ENCODE data around the gene MED29. TPM values are rescaled to one million over a fixed set of nuclear protein-coding genes. Genes with fewer than 3 reads are reported as not detected.

The MED29 gene
- total and polyA plus RNA-seq, 2 experiments from 2014 or later = 43.8 to 59.6 TPM

DNA sequence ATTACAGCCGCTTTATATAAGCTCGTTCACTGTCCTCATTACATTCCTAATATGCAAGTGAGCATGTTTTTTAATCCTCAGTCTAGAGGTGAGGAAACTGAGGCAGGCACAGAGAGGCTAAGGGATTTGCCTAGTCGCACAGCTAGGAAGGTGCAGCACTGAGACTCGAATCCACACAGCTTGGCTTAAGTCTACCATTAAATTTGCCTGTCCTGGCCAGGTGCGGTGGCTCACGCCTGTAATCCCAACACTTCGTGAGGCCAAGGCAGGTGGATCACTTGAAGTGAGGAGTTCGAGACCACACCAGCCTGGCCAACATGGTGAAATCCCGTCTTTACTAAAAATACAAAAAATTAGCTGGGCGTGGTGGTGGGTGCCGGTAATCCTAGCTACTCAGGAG, 36.5 kb downstream of the MED29 start:
- Histone ChIP-seq H3K9me3 (ENCODE audit: low read depth) (no peaks in the 10 kb centered on the region), H3K4me1 (ENCODE audit: low read depth) (peaks cover 10% of the 10 kb centered on the region), H3K27me3 (no peaks in the 10 kb centered on the region), H3K36me3 (peaks cover 8% of the 10 kb centered on the region), H3K4me3 (no peak overlapping the region), H3K27ac (peak overlapping the region; percentile 96)
- TF ChIP-seq, protein P1, sequence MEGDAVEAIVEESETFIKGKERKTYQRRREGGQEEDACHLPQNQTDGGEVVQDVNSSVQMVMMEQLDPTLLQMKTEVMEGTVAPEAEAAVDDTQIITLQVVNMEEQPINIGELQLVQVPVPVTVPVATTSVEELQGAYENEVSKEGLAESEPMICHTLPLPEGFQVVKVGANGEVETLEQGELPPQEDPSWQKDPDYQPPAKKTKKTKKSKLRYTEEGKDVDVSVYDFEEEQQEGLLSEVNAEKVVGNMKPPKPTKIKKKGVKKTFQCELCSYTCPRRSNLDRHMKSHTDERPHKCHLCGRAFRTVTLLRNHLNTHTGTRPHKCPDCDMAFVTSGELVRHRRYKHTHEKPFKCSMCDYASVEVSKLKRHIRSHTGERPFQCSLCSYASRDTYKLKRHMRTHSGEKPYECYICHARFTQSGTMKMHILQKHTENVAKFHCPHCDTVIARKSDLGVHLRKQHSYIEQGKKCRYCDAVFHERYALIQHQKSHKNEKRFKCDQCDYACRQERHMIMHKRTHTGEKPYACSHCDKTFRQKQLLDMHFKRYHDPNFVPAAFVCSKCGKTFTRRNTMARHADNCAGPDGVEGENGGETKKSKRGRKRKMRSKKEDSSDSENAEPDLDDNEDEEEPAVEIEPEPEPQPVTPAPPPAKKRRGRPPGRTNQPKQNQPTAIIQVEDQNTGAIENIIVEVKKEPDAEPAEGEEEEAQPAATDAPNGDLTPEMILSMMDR (IDR thresholded peaks at IDR 0.05; ENCODE audit: low read depth, low read length) = no peak
- DNase-seq (ENCODE audit: low read depth in 1 of 2, low spot score in 1 of 2) = no peak

DNA sequence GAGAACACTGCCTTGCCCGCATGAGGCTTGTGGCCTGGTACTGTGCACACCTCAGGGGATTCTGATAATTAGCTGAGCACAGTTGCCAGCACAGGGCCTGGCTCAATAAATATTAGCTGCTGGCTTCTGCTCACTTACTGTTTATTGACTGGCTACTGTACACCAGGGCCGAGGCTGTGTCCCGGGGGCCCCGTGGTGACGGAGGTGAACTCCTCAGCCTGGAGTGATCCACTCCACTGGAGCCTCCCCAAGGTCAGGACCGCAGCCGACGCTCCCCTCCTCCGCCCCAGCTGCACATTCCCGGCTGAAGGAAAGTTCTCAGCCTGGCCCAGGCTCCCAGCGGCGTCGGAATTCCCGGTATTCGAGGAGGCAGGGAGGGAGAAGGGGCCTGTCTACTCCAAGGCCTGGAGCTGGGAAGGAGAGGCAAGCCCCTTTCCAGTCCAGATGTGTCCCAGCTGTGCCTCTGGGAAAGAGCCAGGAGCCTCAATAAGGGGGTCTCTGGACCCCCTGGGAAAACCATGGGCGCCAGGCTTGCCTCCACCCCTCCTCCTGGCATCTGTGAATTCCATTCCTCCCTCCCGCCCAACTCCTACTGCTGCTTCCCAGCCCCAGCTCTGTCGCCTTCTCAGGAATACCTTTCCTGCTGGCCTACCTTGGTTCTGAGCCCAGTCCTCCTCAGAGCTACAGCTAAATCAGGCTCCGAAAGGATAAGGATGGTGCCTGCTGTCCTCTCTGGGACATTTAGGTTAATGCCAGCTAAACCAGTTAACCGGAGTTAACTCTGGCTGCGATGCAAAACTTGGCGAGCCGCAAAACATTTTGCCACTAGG, 37.3 kb downstream of the MED29 start:
- Histone ChIP-seq H3K27me3 (no peaks in the 10 kb centered on the region), H3K4me1 (ENCODE audit: low read depth) (peaks cover 10% of the 10 kb centered on the region), H3K36me3 (peaks cover 13% of the 10 kb centered on the region), H3K4me3 (no peak overlapping the region), H3K9me3 (ENCODE audit: low read depth) (no peaks in the 10 kb centered on the region), H3K27ac (peak overlapping the region; percentile 96)
- TF ChIP-seq, protein P1 (IDR thresholded peaks at IDR 0.05; ENCODE audit: low read depth, low read length) = no peak
- peak; percentile 92 to 96 for DNase-seq (ENCODE audit: low read depth in 1 of 2, low spot score in 1 of 2)

DNA sequence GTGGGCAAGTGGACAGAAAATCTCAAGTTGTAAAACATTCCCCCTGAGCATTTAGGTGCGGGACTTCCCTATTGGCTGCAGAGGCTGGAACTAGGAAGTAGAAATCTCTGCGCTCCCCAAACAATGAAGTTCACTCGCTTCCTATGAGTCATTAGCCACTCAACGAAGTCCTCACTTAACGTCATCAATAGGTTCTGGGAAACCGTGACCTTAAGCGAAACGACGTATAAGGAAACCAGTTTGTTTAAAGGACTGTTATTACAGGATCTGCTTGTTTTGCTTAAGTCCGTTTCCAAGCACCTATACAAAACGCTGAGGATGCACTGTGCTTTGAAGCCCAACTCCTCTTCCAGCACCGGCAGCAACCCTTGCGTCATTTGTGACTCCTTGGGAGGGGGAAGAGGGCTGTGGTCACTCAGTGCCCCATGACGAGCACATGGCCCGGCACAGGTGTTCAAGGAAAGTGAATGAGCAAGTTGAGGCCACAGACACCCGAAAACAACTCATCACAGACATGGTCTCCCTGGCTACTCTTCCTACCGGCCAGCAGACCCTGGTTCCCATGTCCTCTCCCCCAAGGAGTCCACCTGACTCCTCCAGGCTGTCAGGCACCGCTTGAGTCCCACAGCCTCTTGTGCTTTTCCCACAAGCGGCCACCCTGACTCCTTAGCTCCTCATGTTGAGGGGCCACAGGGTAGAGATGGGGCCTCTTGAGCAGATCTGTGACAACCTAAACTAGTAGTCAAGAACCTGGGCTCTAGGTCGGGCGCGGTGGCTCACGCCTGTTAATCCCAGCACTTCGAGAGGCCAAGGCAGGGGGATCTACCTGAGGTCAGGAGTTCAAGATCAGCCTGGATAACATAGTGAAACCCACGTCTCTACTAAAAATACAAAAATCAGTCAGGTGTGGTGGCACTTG, 39.8 kb downstream of the MED29 start:
- TF ChIP-seq, protein P1 (IDR thresholded peaks at IDR 0.05; ENCODE audit: low read depth, low read length) = no peak
- peaks cover 17% of the 10 kb centered on the region for H3K36me3 ChIP-seq
- peak overlapping the region; percentile 46 for H3K27ac ChIP-seq
- no peaks in the 10 kb centered on the region for H3K27me3 ChIP-seq
- peaks cover 15% of the 10 kb centered on the region for H3K4me1 ChIP-seq (ENCODE audit: low read depth)
- peak in 1 of 2 donors; percentile 98 for DNase-seq (ENCODE audit: low read depth in 1 of 2, low spot score in 1 of 2)
- H3K9me3 ChIP-seq (ENCODE audit: low read depth) = no peaks in the 10 kb centered on the region
- no peak overlapping the region for H3K4me3 ChIP-seq

DNA sequence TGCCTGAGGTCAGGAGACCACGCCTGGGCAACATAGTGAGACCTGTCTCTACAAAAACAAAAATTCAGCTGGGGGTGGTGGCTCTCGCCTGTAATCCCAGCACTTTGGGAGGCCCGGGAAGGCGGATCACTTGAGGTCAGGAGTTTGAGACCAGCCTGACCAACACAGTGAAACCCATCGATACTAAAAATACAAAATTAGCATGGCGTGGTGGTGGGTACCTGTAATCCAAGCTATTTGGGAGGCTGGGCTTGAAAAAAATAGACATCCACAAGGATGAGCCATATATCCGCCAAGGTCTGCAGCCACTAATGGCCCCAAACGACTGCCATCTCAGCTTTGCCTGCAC, 41.5 kb downstream of the MED29 start:
- no peak for DNase-seq (ENCODE audit: low read depth in 1 of 2, low spot score in 1 of 2)
- no peaks in the 10 kb centered on the region for H3K9me3 ChIP-seq (ENCODE audit: low read depth)
- no peak overlapping the region for H3K27ac ChIP-seq
- H3K27me3 ChIP-seq = no peaks in the 10 kb centered on the region
- peaks cover 19% of the 10 kb centered on the region for H3K4me1 ChIP-seq (ENCODE audit: low read depth)
- TF ChIP-seq, protein P1 (IDR thresholded peaks at IDR 0.05; ENCODE audit: low read depth, low read length) = no peak
- peaks cover 17% of the 10 kb centered on the region for H3K36me3 ChIP-seq
- H3K4me3 ChIP-seq = no peak overlapping the region

DNA sequence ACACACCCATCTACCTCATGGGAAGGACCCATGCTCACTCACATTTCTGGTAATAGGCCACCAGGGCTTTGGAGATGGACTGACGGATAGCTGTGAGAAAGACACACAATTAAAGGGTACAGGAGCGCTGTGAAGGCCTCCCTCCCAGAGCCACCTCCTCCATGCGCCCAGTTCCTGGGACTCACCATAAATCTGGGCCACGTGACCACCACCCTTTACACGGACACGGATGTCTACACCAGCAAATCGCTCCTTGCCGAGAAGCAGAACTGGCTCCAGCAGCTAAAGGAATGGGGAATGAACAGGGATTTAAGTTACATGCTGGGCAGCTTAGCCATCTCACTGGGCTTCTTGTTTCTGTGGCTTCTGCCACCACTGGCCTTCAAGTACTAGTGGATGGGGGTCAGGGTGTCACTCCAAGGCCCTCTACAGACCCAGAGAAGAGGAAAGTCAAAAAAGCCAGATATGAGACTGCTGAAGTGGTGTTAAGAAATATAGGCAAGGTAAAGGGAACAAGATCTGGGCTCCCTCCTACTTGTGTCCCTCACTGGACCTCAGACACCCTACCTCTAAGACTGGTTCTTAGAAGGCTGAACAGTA, 42.4 kb downstream of the MED29 start:
- no peak overlapping the region for H3K4me3 ChIP-seq
- no peak overlapping the region for H3K27ac ChIP-seq

More for the DNA sequence above, 42.4 kb downstream of the MED29 start:
- no peak for DNase-seq (ENCODE audit: low read depth in 1 of 2, low spot score in 1 of 2)
- H3K36me3 ChIP-seq = peaks cover 17% of the 10 kb centered on the region
- no peaks in the 10 kb centered on the region for H3K9me3 ChIP-seq (ENCODE audit: low read depth)
- no peaks in the 10 kb centered on the region for H3K27me3 ChIP-seq
- TF ChIP-seq, protein P1 (IDR thresholded peaks at IDR 0.05; ENCODE audit: low read depth, low read length) = no peak
- peaks cover 16% of the 10 kb centered on the region for H3K4me1 ChIP-seq (ENCODE audit: low read depth)
